HG03097 (cell line): ENCODE data around the gene NLK.

Experiments used
- ATAC-seq: cut with Tn5 transposase; IDR thresholded peaks from one replicate; pipeline ENCODE4 v1.9.1; 2021; ENCODE audit not compliant: unreplicated experiment, low FRiP score

The NLK gene

DNA sequence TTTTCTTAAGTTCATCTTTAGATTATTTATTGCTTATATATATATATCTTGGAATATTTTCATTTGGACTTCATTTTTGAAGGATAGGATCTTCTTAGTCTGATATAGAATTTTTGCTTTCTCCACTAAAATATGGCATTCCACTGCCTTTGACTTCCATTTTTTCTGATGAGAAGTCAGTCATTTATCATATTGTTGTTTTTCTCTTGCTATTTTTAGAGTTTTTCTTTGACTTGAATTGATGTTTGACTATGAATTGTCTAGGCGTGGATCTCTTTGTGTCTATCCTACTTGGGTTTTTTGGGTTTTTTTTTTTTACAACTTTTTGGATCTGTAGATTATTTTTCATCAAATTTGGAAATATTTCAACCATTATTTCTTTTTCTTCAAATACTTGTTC, 67.7 kb downstream of the NLK start:
- ATAC-seq = no peak

DNA sequence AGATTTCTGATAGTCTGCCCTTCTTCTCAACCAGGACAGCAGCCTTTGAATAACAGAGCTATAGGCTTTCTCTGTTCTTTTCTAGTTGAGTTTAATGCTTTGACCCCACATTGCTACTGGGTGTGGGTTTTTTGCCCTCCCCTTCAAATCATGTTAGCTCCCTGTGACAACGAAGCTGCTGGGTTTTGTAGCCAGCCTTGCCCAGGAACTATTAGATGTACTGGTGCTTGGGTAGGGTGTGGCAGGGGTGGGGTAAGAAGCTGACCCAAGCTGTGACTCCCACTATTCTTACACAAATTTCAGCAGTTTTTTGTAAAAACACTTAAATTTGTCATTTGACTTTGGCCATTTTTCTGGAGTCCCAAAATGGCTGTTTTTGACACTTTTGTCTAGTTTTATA, 69.7 kb downstream of the NLK start:
- ATAC-seq = no peak

DNA sequence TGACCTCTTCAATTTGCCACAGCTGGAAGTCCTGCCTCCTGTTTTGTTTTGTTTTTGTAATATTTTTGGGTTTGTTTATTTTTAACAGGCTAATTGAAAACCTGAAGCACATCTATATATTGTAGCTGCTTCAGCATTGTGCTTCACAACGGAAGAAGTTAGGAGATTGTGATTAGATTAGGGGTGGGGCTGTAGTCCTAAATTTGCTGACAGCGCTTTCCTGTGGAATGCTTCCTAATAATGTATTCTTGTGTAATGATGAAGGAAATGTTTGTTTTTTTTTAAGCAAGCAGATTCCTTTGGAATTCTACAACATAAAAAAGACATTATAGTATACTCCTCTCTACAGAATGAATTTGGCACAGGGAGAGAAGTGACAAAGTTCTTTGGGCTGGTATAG, 70.1 kb downstream of the NLK start:
- no peak for ATAC-seq

DNA sequence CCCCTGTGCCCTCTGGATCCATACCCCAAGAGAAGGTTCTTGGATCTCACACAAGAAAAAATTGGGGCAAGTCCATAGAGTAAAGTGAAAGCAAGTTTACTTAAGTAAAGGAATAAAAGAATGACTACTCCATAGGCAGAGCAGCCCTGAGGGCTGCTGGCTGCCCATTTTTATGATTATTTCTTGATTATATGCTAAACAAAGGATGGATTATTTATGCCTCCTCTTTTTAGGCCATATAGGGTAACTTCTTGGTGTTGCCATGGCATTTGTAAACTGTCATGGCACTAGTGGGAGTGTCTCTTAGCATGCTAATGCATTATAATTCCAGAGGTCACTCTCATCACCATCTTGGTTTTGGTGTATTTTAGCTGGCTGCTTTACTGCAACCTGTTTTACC, 70.8 kb downstream of the NLK start:
- ATAC-seq = no peak

DNA sequence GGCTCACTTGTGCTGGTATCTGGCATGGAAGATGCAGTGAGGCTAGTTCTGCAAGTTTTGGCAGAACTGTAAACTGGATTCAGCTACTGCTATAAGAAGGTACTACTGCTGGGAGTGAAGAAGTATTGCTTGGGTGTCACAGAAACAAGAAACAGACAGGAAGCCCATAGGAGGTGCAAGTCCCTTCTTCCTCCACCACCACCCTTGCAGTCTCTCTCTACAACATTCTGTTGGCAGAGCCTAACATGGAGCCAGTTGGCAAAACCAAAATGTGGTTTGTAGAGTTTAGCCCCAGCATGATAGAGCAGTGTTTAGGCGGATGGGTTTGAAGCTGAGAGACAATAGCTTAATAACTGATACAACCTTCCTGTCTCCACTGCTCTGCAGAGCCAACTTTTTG, 72.6 kb downstream of the NLK start:
- ATAC-seq = no peak

DNA sequence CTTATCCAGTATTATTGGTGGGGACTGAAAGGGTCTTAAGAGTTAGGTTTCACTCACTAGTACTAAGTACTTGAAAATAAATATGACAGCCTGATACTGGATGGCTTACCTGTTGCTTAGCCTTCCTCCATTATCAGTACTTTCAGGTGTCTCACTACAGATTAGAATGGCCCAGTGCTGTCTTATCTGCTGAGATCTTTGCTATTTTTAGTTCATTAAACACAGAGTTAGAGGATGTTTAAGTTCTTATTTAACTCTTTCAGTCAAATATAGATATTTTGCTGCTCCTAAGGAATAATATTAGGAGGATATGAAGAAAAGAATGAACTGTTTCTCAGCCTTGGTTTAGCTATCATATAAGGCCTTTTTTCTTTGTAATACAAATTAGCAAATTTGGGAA, 74.8 kb downstream of the NLK start:
- ATAC-seq = no peak

DNA sequence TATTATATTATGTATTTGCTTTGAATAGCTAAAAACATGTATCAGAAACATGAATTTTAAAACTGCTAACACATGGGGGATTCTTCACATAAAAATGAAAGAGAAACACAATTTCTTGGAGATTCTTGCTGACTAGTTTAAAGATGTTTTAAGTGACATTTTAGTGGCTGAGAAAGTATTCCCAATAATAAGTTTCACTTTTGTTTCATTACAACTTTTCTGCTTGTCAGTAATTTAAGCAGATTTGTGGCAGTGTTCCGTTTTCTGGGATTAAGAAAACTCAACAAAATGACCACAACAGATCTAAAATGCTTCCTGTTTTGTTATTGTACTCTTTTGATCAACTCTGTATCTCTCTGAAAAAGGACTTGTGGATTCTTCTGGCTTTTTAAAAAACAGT, 75.9 kb downstream of the NLK start:
- ATAC-seq = no peak

DNA sequence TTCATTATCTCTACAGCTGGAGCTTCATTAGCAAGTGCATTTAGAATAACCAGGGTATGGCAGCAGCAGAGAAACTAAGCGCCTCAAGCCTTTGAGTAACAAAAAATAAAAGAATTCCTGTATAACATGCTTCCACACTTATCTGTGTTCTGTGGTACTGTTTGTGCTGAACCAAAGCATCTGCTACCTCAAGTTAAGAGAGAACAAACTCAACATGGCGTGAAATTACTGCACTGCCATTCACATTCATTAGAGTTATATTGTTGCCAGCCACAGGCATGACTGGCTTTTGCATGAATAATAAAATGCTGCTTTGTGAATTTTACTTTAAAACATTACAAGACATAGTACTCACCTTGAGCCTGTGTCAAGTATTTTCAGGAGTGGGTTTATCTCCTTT, 76.6 kb downstream of the NLK start:
- no peak for ATAC-seq

DNA sequence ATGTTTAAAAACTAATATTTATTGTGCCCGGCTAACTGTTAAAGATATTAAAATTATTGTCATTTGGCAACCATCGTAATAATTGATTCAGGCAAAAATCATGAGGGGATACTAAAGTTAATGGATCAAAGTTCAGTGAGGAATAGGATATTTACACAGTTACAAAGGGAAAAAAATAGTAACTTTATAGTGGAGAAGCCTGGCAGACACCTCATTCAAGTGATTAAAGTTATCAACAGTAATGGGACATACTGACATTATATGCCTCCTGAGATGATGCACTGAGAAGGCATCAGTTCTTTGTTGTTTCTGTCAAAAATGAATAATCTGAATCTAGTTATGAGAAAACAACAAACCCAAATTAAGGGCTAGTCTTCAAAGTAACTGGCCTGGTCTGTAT, 77.1 kb downstream of the NLK start:
- no peak for ATAC-seq

DNA sequence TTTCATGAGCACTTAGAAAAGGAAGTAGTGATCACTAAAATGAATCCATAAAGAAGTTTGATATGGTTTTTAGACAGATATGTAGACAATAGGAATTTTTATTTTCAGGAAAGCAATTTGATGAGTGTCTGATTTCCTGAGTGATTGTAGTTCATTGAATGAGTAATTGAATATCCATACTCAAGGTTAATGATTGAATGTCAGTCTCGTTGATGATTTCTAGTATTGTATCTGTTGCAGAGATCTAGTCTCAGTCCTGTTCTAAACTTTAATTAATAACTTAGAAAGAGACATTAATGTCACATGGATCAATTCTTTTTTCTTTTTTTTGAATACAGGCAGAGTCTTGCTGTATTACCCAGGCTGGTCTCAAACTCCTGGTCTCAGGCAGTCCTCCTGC, 78.3 kb downstream of the NLK start:
- no peak for ATAC-seq

DNA sequence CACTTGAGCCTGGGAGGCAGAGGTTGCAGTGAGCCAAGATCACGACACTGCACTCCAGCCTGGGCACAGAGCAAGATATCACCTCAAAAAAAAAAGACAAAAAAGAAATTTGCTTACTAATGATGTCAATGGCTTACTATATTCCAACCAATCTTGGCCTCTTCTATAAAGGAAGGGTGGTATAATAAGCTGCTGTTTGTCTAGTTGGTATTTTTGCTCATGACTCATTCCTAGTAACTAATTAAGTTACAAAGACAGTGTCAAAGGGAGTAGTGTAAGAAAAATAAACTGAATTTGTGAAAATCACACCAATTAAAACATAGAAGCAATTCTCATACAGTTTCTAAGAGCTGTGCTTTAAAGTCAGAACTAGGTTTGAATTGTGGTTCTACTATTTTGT, 82.5 kb downstream of the NLK start:
- no peak for ATAC-seq

DNA sequence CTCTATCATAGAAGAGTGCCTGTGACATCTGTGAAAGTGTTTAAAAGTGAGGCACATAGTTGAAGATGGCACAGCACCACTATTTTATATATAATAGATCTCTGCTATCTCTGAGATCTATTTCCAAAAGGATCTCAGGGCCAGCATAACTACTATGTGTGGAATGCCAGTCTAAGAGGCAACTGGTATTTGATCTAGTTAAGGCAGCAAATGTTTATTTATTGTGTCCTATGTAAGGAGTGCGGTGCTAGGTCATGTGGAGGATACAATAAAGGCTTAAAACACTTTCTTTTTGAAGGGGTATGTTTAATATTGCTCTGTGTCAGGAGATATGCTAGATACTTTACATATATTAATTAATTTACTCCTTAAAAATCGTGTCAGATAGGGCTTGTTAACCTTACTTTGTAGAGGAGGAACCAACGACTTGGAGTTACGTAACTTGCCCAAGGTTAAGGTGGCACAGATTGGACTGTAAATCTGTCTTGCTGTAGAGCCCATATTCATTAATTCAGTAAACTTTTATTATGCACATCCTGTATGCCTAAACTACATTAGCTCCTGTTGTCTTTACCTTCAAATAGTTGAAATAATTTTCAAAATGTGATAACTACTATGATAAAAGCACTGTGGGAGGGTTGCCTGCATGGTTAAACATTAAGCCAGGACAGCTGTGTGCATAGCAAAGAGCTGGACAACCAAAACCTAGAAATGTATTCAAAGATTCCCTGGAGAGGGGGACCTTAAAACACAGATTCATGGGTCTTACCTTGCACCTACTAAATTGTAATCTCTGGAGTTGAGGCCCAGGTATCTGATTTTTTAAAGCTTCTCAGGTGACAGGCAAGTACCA, 83.3 kb downstream of the NLK start:
- no peak for ATAC-seq

DNA sequence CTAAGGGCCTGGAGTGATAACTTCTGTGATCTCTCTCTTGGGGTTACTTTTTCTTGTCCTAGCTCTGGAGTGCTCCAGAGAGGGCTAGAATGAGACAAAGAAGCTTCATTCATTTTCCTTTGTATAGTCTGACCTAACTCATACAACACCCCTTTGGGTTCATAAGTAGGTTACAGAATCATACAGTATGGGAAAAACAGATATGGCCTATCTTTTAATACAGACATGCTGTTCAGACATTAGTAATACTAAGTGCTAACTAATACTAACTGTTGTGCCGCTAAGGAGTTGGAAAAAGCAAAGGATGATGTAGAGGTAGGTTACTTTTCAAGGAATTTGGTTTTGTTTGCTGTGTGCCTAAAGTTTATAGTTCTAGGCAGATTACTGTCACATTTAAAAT, 84.7 kb downstream of the NLK start:
- ATAC-seq = no peak

DNA sequence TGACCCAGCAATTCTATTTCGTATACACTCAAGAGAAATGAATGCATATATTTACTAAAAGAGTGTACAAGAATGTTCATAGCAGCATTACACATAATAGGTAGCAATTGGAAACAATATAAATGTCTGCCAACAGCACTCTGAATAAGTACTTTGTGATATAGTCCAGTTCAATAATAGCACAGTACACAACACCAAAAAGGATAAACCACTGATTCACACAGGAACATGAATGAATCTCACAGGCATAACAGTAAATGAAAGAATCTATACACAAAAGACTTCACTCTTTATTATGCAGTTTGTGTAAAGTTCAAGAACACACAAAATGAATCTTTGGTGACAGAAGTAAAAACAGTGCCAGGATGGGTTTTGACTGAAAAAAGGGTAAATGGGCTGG, 86.3 kb downstream of the NLK start:
- ATAC-seq = no peak

DNA sequence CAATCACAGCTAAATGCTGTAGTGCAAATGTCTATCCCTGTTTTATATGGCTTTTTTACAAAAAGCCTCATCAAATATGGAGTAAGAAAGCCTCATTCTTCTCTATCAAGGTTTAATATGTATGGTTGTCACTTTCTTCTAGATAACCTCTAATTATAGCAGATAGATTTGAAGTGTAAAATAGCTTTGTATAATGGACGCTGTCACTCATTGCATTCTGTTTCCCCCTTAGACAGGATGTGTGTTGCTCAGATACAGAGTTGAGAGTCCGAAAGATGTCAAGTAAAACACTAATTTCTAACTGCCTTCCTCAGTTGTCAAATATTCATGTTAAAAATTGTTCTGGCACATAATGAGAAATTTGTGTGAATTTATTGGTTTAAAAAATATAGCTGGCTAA, 88.0 kb downstream of the NLK start:
- no peak for ATAC-seq

DNA sequence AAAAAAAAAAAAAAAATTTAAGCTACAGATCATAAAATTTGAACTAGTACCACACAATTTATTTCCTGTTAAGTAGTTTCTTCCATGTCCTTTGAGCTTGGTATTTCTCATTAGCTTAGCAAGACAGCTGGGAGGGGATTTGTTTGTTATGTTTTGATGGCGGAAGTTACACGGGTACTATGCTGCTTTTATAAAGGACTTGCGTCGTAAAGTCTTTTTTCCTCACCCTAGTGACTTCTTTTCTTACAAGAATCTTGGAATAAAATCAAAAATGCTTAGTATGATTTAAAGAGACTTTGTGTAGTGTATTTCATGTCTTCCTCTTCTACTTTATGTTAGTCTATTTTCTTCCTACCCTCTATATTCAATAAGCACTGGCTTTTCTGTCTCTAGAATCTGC, 89.1 kb downstream of the NLK start:
- no peak for ATAC-seq

DNA sequence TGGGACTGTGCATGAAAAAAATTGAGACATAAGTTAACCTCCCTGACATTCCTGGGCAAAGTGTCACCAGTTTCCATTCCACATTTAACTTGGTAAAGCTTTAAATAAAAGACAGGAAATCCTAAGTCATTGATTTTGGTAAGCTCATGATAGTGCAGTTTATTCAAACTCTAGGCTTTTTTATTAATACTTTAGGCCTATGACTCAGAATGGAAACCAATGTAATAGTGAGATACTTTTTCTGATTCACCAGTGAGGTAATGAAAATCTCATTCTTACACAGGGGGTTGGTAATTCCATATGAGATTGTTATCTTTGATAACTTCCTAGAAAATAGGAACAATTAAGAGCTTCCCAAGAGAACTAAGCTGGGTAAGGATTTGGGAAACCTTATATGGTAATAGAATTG, 91.1 kb downstream of the NLK start:
- no peak for ATAC-seq

DNA sequence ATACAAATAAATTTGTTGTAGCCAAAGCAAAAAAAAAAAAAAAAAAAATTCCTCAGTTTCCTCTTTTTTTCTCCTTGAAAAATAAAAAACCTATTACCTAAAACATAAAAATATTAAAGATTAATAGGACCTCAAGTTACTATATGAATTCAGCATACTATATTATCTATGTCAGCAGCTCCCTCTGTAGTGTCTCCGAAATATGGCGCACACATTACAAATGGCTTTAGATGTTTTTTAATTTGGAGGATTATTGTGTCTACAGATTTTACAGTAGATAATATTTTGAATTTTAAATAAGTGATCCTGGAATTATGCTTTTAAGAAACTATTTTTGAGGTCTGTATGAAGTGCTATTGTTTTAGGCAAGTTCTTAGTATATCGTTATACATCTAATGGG, 94.4 kb downstream of the NLK start:
- no peak for ATAC-seq

DNA sequence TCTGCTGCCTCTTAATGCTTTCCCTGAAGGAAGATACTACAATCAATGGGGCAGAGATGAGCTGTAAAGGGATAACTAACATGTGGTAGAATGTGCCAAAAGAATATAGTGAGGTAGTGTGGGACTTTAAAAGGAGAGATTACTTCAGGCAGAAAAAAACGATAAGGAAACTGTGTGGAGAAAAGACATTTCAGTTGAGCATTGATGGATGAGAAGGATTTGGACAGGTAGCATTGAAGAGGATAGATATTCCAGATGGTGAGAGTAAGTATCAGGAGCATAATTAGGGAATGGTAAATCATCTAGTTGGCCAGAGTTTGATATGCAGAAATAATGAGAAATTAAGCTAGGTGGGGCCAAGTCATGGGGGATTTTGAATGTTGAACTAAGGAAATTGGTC, 97.3 kb downstream of the NLK start:
- ATAC-seq = no peak

DNA sequence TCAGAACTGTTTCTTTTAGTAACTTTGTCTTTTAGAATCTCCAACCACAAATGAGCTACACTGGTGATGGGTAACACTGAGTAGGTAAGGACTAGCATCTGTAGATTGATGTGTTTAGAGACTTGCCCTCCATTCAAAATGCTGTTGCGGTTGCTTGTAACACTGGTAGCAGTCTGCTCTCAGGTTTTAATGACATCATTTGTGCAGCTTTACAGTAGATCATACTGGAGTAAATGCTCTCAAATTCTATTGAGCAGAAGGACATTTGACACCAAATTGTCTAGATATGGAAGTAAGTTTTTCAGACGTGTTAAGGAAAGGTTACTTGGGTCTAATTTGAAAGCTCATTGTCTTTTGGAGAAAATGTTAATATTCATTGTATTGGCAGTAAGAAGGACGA, 98.8 kb downstream of the NLK start:
- ATAC-seq = no peak

DNA sequence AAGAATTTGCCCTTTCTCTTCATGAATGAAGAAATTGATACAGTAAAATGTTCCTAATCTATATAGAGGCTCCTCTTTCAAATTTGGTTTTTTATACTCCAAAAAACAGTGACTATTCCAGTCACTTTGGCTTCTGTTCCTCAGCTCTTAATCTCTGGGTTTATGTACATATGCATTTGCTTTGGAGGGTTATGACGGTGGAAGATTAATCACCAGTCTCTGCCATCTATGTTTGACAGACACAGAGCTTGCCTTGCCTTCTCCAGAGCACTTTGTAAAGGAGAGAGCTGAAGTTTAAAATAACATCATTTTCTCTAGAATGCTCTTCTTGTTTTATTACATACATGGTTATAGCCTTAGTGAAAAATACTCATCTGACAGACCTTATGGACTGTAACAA, 99.3 kb downstream of the NLK start:
- no peak for ATAC-seq

DNA sequence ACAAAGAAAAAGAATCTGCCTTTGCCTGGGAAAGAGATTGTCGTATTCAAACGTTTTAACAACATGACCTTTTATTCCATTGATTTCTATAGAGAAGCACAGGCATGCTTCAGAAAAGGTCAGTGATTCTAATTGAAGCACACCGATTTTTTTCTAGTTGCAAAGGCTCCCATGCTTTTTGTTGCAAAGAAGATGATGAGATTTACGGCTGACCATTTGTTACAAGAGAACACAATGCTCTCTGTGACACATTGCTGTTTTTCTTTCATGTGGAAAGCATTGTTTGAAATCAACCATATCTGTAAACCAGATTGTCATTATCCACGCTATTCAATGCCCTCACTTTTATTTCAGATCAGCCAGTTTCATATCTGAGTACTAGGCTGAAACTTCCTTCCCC, 99.8 kb downstream of the NLK start:
- no peak for ATAC-seq

DNA sequence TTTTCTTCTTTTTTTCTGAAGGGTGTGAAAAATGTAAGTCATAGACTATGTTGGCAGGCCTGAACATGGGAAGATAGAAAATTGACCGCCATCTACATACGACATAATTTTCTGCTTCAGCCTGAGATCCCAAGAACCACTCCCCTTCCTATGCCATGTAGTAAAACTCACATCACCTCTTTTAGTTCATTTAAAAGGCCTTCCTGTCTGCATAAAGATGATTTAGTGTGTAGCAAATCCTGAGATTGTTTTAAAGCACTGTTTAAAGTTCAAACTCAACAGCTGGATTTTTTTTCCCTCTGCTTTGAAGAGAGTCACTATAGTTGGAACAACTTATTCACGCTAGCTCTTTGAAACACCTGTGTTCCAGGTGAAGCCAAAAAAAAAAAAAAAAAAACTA, 101.5 kb downstream of the NLK start:
- ATAC-seq = no peak
